HG03060 (cell line): ENCODE data around the gene STAP1.
"Not testable (repeated sequence)": the region's sequence is repeated elsewhere in the genome, so short reads cannot be mapped to it uniquely, and the experiment has no call there.

Experiments
- ATAC-seq: cut with Tn5 transposase; IDR thresholded peaks from one replicate; pipeline ENCODE4 v1.9.1; 2021; ENCODE audit warnings: low read depth, moderate number of reproducible peaks; ENCODE audit not compliant: unreplicated experiment

Gene STAP1, protein sequence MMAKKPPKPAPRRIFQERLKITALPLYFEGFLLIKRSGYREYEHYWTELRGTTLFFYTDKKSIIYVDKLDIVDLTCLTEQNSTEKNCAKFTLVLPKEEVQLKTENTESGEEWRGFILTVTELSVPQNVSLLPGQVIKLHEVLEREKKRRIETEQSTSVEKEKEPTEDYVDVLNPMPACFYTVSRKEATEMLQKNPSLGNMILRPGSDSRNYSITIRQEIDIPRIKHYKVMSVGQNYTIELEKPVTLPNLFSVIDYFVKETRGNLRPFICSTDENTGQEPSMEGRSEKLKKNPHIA

GRCh38 chr4:67558493-67558892, at the start of gene STAP1:
STAP1 (plus strand) TSS chr4:67558727; CDS start chr4:67558810, 83 bp downstream.
- peak; percentile 44 for ATAC-seq

DNA sequence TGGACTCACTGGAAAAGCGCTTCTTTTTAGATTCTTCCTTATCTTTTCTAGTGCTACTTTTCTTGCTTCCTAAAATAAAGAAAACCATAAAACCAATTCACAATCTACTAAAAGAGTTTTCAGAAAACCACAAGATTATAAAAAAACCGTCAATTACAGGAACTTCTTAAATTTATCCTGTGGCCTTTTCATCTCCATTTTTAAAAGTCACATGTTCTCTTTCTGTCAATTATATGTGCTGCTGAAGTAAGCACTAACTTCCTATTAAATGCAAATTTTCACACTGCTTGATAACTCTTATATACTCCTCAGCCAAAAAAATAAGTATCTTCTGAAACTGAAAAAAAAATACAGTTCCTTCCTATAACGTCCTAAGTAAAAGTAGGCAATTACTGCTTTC, 46.0 kb upstream of the STAP1 start:
- no peak for ATAC-seq

GRCh38 chr4:67520141-67520540, 38.4 kb upstream of the STAP1 start:
- ATAC-seq = no peak

DNA sequence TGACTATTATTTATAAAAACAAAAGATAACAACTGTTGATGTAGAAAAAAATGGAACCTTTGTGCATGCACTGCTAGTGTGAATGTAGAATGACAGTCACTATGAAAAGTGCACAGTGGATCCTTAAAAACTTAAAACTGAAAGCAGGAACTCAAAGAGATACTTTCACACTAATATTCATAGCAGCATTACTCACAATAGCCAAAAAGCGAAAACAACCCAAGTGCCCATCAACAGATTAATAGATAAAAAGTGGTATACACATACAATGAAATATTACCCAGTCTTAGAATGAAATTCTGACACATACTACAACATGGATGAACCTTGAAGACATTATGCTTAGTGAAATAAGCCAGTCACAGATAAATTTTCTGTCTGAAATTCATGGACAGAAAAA, 37.0 kb upstream of the STAP1 start:
- no peak for ATAC-seq

GRCh38 chr4:67522230-67522629, 36.3 kb upstream of the STAP1 start:
- no peak for ATAC-seq

DNA sequence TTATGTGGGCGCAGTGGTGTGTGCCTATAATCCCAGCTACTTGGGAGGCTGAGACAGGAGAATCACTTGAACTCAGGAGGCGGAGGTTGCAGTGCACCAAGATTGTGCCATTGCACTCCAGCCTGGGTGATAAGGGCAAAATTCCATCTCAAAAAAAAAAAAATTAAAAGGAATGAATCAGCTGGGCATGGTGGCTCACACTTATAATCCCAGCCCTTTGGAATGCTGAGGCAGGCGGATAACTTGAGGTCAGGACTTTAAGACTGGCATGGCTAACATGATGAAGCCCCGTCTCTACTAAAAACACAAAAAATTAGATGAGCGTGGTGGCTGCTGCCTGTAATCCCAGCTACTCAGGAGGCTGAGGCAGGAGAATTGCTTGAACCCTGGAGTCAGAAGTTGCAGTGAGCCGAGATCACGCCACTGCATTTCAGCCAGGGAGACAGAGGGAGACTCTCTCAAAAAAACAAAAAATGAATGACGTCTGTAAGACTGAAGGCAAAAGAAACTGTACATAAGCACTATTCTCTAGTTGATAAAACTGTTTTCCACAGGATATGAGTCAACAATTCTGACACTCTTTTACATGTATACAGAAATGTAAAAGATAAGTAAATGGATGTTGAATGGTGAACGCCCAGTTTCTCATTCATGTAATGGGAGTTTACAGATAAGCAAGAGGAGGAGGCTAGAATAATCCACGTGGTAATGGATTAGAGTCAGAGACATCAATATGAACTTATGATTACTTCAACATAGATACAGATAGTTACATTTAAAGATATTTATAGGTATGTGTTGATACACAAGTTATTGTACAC, 35.5 kb upstream of the STAP1 start:
- ATAC-seq = no peak

GRCh38 chr4:67524140-67524539, 34.4 kb upstream of the STAP1 start:
- ATAC-seq = not testable (repeated sequence)

DNA sequence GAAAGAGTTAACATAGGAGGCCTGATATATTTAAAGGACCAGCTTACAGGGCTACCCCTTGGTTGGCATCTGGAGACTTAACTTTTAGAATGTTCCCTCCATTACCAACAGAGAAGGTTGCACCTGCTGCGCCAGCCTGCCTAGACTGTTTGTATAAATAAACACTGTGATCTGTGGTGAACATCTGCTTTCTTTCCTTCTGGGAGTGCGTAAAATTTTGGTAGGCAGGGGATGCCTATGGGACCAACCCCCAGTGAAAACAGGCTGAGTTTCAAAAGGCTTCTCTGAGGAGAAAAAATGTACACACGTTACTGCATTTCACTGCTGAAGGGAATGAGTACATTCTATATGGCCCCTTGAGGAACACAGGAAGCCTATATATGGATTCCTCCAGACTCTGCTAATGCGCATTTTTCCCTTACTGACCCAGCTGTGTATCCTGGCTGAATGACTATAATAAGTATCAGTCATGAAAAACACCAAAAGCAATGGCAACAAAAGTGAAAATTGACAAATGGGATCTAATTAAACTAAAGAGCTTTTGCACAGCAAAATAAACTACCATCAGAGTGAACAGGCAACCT, 27.1 kb upstream of the STAP1 start:
- no peak for ATAC-seq

- not testable (repeated sequence) for ATAC-seq
These were observed 26.1 kb upstream of the STAP1 start for GRCh38 chr4:67532397-67532796.

GRCh38 chr4:67533112-67533511, 25.4 kb upstream of the STAP1 start:
- no peak for ATAC-seq

DNA sequence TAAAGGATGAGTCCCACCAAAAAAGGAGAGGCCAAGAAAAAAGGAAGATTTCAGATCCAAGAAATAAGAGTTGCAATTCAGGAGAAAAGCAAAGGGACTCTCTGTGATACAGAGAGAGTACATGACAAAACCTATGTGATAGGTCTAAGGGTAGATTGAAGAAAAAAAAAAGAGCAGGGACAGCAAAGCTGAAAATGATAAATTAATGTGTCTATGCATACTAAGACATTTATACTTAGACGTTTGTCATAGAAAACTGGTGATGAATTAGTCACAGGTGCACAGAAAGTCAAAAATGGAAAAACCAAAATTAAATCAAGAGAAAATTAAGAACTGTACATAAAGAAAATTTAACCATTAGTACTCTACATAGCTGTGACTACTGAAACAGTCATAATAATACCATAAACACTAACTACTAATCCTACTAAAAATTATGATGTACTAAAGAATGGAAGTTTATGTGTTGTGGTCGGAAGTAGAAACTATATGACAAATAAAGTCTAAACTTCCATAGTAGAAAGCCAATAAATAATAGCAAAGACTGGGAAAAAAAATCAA, 23.2 kb upstream of the STAP1 start:
- ATAC-seq = no peak

DNA sequence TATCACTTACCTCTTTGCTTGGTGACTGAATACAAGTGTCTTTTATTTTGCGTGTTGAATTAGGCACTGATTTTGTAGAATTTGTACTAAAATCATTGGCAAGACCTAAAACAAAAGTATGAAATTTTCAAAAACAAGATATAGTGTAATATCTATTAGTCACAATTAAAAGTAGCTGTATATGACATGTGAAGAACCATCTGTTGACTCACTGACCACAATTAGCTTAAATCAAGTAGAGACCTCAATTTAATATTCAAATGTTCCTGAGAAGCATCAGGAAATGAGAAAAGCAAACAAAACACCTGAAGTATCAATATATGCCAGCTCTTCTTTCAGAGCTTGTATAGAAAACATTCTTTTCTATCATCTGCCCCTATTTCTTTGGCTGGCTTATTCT, 18.7 kb upstream of the STAP1 start:
- ATAC-seq = no peak

DNA sequence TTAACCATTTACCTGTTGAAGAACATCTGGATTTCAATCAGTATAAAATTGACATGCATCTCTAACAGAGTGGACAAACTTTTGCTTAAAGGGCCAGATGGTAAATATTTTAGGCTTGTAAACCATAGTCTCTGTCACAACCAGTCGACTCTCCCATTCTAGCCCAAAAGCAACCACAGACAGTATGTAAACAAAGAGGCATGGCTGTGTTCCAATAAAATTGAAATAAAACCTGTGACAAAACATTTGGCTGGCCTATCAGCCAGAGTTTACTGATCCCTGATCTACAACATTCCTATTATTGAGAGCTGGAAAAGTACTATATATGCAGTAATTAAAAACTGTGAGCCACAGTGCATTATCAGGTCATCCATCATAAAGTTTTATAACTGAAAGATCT, 16.5 kb upstream of the STAP1 start:
- ATAC-seq = no peak

GRCh38 chr4:67545199-67546003, 13.1 kb upstream of the STAP1 start, which contains the start of gene CENPC:
CENPC (minus strand) TSS chr4:67545503; CDS start chr4:67545355, 148 bp downstream.
- ATAC-seq = peak; percentile 91

DNA sequence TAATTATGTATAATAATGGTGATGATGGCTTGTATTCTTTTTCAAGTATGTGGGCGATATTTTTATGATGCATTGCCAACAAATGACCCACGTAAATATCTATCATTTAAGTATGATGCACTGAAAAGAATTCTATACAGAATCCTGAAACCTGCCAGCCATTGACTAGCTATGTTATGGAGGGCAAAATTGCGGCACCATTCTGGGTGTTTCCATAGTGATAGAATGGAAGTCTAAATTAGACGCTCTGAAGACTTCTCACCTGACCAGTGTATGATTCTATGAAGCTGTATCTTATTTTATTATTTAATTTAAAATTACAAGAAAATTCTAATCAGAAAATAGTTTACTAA, 12.5 kb upstream of the STAP1 start:
- ATAC-seq = no peak

- no peak for ATAC-seq
These were observed 11.6 kb upstream of the STAP1 start for GRCh38 chr4:67546971-67547370.

DNA sequence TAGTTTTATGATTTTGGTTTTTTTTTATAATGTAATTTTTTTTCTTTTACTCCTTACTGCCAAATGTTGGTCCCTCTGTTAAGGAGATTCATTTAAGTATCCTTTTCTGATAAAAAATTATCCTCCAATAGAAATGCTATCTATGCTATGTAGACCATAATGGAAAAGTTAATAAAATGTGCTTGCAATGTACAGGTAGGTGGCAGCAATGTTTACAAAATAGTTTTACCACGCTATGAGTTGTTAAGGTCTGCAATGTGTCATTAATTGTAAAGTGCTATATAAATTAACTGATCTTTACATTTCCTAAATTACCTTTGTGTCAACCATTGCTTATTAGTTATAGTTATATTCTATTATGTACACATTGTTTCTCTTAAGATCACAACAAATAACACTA, 9.4 kb upstream of the STAP1 start:
- peak; percentile 30 for ATAC-seq

DNA sequence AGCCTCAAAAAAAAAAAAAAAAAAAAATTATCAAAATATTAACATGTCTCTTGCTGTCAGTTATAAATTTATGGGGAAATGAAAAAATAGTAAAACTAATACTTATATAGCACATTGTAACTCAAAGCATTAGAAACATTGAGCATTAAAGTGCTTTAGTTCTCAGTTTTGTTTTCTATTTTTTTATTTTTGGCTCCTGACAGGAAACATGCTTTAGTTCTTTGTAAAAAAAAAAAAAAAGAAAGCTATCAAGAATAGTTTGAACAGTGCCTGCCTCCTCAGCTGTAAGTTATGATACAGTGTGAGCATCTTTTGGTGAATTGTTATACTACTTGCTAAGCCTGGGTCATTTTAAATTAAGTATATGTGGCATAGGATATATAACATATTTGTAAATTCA, 8.1 kb upstream of the STAP1 start:
- ATAC-seq = no peak

DNA sequence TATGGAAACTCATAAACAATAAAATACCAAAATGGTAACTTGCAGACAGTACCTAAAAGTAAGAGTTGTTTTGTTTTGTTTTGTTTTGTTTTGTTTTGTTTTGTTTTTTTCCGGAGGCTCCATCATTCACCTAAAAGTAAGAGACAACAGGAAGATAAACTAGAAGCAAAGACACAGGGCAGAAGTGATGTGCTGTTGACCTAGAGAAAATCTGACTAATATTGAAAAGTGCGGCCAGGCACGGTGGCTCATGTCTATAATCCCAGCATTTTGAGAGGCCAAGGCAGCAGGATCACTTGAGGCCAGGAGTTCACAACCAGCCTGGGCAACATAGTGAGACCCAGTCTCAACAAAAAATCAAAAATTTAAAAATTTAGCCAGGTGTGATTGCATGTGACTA, 7.7 kb upstream of the STAP1 start:
- ATAC-seq = no peak

GRCh38 chr4:67552146-67552792, 6.3 kb upstream of the STAP1 start:
- ATAC-seq = not testable (repeated sequence)
